Measurements from ENCODE around the gene TGFB1. TPM values are rescaled to one million over a fixed set of nuclear protein-coding genes. Genes with fewer than 3 reads are reported as not detected.

TGFB1 gene
- total RNA-seq, 1 experiment from 2014 or later = 16.4 TPM

Other genes starting within 250 kb of the TGFB1 start
- gene CYP2F1, start 239.5 kb downstream of the TGFB1 start, total RNA-seq (2014; rRNA removed; shearing (Covaris generic)) = not detected in 2 replicates
- not detected in 2 replicates for gene CYP2S1, start 160.7 kb downstream of the TGFB1 start, total RNA-seq (2014; rRNA removed; shearing (Covaris generic))
- gene AXL, start 134.7 kb downstream of the TGFB1 start, total RNA-seq (2014; rRNA removed; shearing (Covaris generic)) = 181 and 224 TPM in 2 replicates
- 147 and 162 TPM in 2 replicates for gene HNRNPUL1, start 89.5 kb downstream of the TGFB1 start, total RNA-seq (2014; rRNA removed; shearing (Covaris generic))
- 6.0 and 10.7 TPM in 2 replicates for gene CCDC97, start 43.8 kb downstream of the TGFB1 start, total RNA-seq (2014; rRNA removed; shearing (Covaris generic))
- gene B9D2, start 10.2 kb upstream of the TGFB1 start, total RNA-seq (2014; rRNA removed; shearing (Covaris generic)) = 3.3 and 10.7 TPM in 2 replicates
- 0.44 and 2.5 TPM in 2 replicates for gene TMEM91, start 22.6 kb upstream of the TGFB1 start, total RNA-seq (2014; rRNA removed; shearing (Covaris generic))
- gene EXOSC5, start 43.4 kb upstream of the TGFB1 start, total RNA-seq (2014; rRNA removed; shearing (Covaris generic)) = 24.4 and 33.6 TPM in 2 replicates
- gene BCKDHA, start 43.9 kb upstream of the TGFB1 start, total RNA-seq (2014; rRNA removed; shearing (Covaris generic)) = 14.1 and 25.5 TPM in 2 replicates
- gene B3GNT8, start 73.5 kb upstream of the TGFB1 start, total RNA-seq (2014; rRNA removed; shearing (Covaris generic)) = not detected in 2 replicates
- 57.8 and 85.5 TPM in 2 replicates for gene DMAC2, start 86.0 kb upstream of the TGFB1 start, total RNA-seq (2014; rRNA removed; shearing (Covaris generic))
- not detected in 2 replicates for gene ERICH4, start 89.2 kb upstream of the TGFB1 start, total RNA-seq (2014; rRNA removed; shearing (Covaris generic))
- not detected in 2 replicates for gene CEACAM21, start 222.2 kb upstream of the TGFB1 start, total RNA-seq (2014; rRNA removed; shearing (Covaris generic))